ENCODE results near the gene CYTH1.

CYTH1 gene

GRCh38 chr17:78806451-78806850, 24.4 kb upstream of the CYTH1 start:
- no peak for DNase-seq (ENCODE audit: low read depth)
- TF ChIP-seq CTCF (IDR thresholded peaks at IDR 0.05; ENCODE audit: low read length, missing control alignments): no peak
- no peak overlapping the region for H3K4me3 ChIP-seq (replicated peaks; ENCODE audit: low read depth, low read length)

GRCh38 chr17:78805301-78805700, 23.2 kb upstream of the CYTH1 start:
- DNase-seq (ENCODE audit: low read depth): no peak
- TF ChIP-seq CTCF (IDR thresholded peaks at IDR 0.05; ENCODE audit: low read length, missing control alignments): no peak
- no peak overlapping the region for H3K4me3 ChIP-seq (replicated peaks; ENCODE audit: low read depth, low read length)

- no peak for DNase-seq (ENCODE audit: low read depth)
- TF ChIP-seq CTCF (IDR thresholded peaks at IDR 0.05; ENCODE audit: low read length, missing control alignments): no peak
- H3K4me3 ChIP-seq (replicated peaks; ENCODE audit: low read depth, low read length): no peak overlapping the region
Measured at GRCh38 chr17:78804777-78805176, 22.7 kb upstream of the CYTH1 start.

GRCh38 chr17:78803186-78803845, 21.2 kb upstream of the CYTH1 start:
- DNase-seq (ENCODE audit: low read depth): no peak
- H3K4me3 ChIP-seq (replicated peaks; ENCODE audit: low read depth, low read length): no peak overlapping the region
- no peak for TF ChIP-seq CTCF (IDR thresholded peaks at IDR 0.05; ENCODE audit: low read length, missing control alignments)

GRCh38 chr17:78802459-78802858, 20.4 kb upstream of the CYTH1 start:
- TF ChIP-seq CTCF (IDR thresholded peaks at IDR 0.05; ENCODE audit: low read length, missing control alignments): no peak
- no peak overlapping the region for H3K4me3 ChIP-seq (replicated peaks; ENCODE audit: low read depth, low read length)
- no peak for DNase-seq (ENCODE audit: low read depth)

GRCh38 chr17:78802008-78802407, 19.9 kb upstream of the CYTH1 start:
- no peak for TF ChIP-seq CTCF (IDR thresholded peaks at IDR 0.05; ENCODE audit: low read length, missing control alignments)
- H3K4me3 ChIP-seq (replicated peaks; ENCODE audit: low read depth, low read length): no peak overlapping the region
- no peak for DNase-seq (ENCODE audit: low read depth)

Data from fibroblast of pulmonary artery (primary cell).